ENCODE results near the gene TSPAN13.

DNA sequence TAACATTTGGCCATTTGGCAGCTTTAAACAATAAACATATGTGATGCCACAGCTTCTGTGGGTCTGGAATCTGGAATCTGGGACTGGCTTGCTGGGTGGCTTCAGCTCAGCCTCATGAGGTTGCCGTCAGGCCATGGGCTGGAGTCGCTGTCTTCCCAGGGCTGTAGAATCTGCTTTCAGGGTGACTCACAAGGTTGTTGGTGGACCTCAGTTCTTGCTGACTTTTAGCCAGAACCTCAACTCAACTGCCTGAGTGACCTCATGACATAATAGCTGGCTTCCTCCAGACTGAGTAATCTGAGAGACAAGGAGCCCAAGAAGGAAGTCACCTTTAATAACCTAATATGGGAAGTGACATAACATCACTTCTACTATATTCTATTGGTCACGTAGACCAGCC, 44.6 kb upstream of the TSPAN13 start:
- TF ChIP-seq, protein P1, sequence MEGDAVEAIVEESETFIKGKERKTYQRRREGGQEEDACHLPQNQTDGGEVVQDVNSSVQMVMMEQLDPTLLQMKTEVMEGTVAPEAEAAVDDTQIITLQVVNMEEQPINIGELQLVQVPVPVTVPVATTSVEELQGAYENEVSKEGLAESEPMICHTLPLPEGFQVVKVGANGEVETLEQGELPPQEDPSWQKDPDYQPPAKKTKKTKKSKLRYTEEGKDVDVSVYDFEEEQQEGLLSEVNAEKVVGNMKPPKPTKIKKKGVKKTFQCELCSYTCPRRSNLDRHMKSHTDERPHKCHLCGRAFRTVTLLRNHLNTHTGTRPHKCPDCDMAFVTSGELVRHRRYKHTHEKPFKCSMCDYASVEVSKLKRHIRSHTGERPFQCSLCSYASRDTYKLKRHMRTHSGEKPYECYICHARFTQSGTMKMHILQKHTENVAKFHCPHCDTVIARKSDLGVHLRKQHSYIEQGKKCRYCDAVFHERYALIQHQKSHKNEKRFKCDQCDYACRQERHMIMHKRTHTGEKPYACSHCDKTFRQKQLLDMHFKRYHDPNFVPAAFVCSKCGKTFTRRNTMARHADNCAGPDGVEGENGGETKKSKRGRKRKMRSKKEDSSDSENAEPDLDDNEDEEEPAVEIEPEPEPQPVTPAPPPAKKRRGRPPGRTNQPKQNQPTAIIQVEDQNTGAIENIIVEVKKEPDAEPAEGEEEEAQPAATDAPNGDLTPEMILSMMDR (conservative IDR thresholded peaks at IDR 0.05; ENCODE audit: low read depth, low read length) = no peak
- TF ChIP-seq MXI1 (IDR thresholded peaks at IDR 0.05; ENCODE audit: borderline replicate concordance, low read depth, low read length) = 0 out of 2 replicates have a peak, but pooled peaks have one; percentile 37
- no peak for TF ChIP-seq RAD21 (IDR thresholded peaks at IDR 0.05; ENCODE audit: low read length)
- no peak for TF ChIP-seq CHD1 (IDR thresholded peaks at IDR 0.05; ENCODE audit: low read depth, low read length)
- no peak for TF ChIP-seq POLR2A (IDR thresholded peaks at IDR 0.05; ENCODE audit: low read depth, low read length)
- TF ChIP-seq, protein P2, sequence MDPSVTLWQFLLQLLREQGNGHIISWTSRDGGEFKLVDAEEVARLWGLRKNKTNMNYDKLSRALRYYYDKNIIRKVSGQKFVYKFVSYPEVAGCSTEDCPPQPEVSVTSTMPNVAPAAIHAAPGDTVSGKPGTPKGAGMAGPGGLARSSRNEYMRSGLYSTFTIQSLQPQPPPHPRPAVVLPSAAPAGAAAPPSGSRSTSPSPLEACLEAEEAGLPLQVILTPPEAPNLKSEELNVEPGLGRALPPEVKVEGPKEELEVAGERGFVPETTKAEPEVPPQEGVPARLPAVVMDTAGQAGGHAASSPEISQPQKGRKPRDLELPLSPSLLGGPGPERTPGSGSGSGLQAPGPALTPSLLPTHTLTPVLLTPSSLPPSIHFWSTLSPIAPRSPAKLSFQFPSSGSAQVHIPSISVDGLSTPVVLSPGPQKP (IDR thresholded peaks at IDR 0.05; ENCODE audit: borderline replicate concordance, low read depth, low read length) = no peak
- no peak for TF ChIP-seq MAZ (IDR thresholded peaks at IDR 0.05; ENCODE audit: borderline replicate concordance, low read depth, low read length)
- TF ChIP-seq, protein P3, sequence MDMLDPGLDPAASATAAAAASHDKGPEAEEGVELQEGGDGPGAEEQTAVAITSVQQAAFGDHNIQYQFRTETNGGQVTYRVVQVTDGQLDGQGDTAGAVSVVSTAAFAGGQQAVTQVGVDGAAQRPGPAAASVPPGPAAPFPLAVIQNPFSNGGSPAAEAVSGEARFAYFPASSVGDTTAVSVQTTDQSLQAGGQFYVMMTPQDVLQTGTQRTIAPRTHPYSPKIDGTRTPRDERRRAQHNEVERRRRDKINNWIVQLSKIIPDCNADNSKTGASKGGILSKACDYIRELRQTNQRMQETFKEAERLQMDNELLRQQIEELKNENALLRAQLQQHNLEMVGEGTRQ (IDR thresholded peaks at IDR 0.05; ENCODE audit: low read depth, low read length) = no peak
- no peak for TF ChIP-seq RFX5 (IDR thresholded peaks at IDR 0.05; ENCODE audit: low read depth, low read length)
- peak; percentile 26; the same call in 1 of the 2 replicates for TF ChIP-seq BHLHE40 (IDR thresholded peaks at IDR 0.05; ENCODE audit: low read depth, low read length)
- no peak for TF ChIP-seq RCOR1 (IDR thresholded peaks at IDR 0.05; ENCODE audit: insufficient replicate concordance, low read length)
- TF ChIP-seq SMC3 (IDR thresholded peaks at IDR 0.05; ENCODE audit: low read depth, low read length) = 0 out of 2 replicates have a peak, but pooled peaks have one; percentile 20
